ENCODE results near the gene TMEM203. TPM values are rescaled to one million over a fixed set of nuclear protein-coding genes. Genes with fewer than 3 reads are reported as not detected.

Gene TMEM203
- total and polyA plus RNA-seq, 2 of the 4 experiments (the other 2 are of a cell fraction) = 18.8 to 40.6 TPM

GRCh38 chr9:137234055-137234697 lies 28.7 kb upstream of the TMEM203 start:
- peaks cover 1% of the 10 kb centered on the region; the same call in 1 of the 2 replicates for H3K27me3 ChIP-seq (ENCODE audit: control insufficient read depth, insufficient read depth, low read length)
- no peaks in the 10 kb centered on the region for H3K36me3 ChIP-seq (ENCODE audit: control insufficient read depth, insufficient read depth, low read length)
- no TSS peak for BruUV-seq (replicated peaks)
- no peak overlapping the region for H3K4ac ChIP-seq (ENCODE audit: low read depth, low read length)
- no peak overlapping the region for H2BK20ac ChIP-seq (ENCODE audit: low read depth, low read length)
- H3K4me3 ChIP-seq (ENCODE audit: insufficient read depth, low read depth, low read length) = no peak overlapping the region
- H3K56ac ChIP-seq (ENCODE audit: extremely low read depth, insufficient read depth, low read length) = no peak overlapping the region
- peaks cover 8 to 27% of the 10 kb centered on the region in 2 experiments; a peak in 3 of 4 replicates for H3K79me1 ChIP-seq (ENCODE audit: low read depth in 1 of 2, low read length in 2 of 2)
- in situ Hi-C loops (cut with MboI; ENCODE audit: low sequenced_read_pairs) (no loop called here), dilution Hi-C loops (cut with HindIII; ENCODE audit: low sequenced_read_pairs, unreplicated experiment) (no loop called here), intact Hi-C loops (cut with micrococcal nuclease) (no loop called here)
- H2BK5ac ChIP-seq (ENCODE audit: low read depth, low read length, poor library complexity, severe bottlenecking) = no peak overlapping the region
- peaks cover 6% of the 10 kb centered on the region; the same call in 1 of the 2 replicates for H4K20me1 ChIP-seq (ENCODE audit: insufficient read depth, low read length)
- peaks cover 5% of the 10 kb centered on the region; the same call in 1 of the 2 replicates for H3K4me1 ChIP-seq (ENCODE audit: control insufficient read depth, insufficient read depth, low read length)
- ChIA-PET POLR2A (ENCODE audit: unreplicated experiment) (no interaction called here), CTCF (no interaction called here)
- H3K9me1 ChIP-seq (ENCODE audit: insufficient read depth, low read length) = no peaks in the 10 kb centered on the region
- no peak overlapping the region for H4K5ac ChIP-seq (ENCODE audit: low read depth, low read length)
- H2AK9ac ChIP-seq (replicated peaks; ENCODE audit: low read depth, low read length, poor library complexity) = no peak overlapping the region
- no peak overlapping the region for H4K8ac ChIP-seq (ENCODE audit: low read depth in 2 of 2, low read length in 2 of 2)
- H2AK5ac ChIP-seq (ENCODE audit: low read depth, low read length) = no peak overlapping the region
- no peak overlapping the region for H2BK15ac ChIP-seq (ENCODE audit: low read depth, low read length)
- no peak overlapping the region for H4K91ac ChIP-seq (ENCODE audit: insufficient read depth, low read depth, low read length)
- 66% methylated on average over 13 of the region's 40 CpGs; no CpG with 5 or more reads in 1 of the 2 experiments for WGBS, 2 experiments (ENCODE audit: extremely low coverage in 2 of 2, insufficient read length in 1 of 2)
- no peaks in the 10 kb centered on the region for H3K9me3 ChIP-seq (ENCODE audit: control insufficient read depth, insufficient read depth, low read length)
- no peak overlapping the region for H2BK120ac ChIP-seq (ENCODE audit: low read depth, low read length)
- TF ChIP-seq SMC3 (IDR thresholded peaks at IDR 0.05; ENCODE audit: low read depth, low read length) (no peak), ELK1 (IDR thresholded peaks at IDR 0.05; ENCODE audit: borderline replicate concordance, low read depth, low read length) (no peak), RFX5 (IDR thresholded peaks at IDR 0.05; ENCODE audit: low read depth, low read length) (no peak)
- H3K14ac ChIP-seq (replicated peaks; ENCODE audit: low read depth, low read length) = no peak overlapping the region
- no peak overlapping the region for H3K9ac ChIP-seq (ENCODE audit: low read depth, low read length)
- no peak overlapping the region for H3K23ac ChIP-seq (ENCODE audit: low read depth, low read length)
- DNase-seq (no peak), ATAC-seq (ENCODE audit: low read depth) (no peak)
- H3K18ac ChIP-seq (ENCODE audit: low read depth, low read length) = no peak overlapping the region
- no peak overlapping the region for H3K27ac ChIP-seq (ENCODE audit: insufficient read depth, low read length)
- no peak overlapping the region for H2AFZ ChIP-seq (replicated peaks; ENCODE audit: low read length, poor library complexity)
- no peak overlapping the region for H3K4me2 ChIP-seq (ENCODE audit: low read depth, low read length)

Measured in IMR-90 (cell line).